ENCODE results near the gene CTPS2.
"Not testable (repeated sequence)": the region's sequence is repeated elsewhere in the genome, so short reads cannot be mapped to it uniquely, and the experiment has no call there.

The CTPS2 gene

DNA sequence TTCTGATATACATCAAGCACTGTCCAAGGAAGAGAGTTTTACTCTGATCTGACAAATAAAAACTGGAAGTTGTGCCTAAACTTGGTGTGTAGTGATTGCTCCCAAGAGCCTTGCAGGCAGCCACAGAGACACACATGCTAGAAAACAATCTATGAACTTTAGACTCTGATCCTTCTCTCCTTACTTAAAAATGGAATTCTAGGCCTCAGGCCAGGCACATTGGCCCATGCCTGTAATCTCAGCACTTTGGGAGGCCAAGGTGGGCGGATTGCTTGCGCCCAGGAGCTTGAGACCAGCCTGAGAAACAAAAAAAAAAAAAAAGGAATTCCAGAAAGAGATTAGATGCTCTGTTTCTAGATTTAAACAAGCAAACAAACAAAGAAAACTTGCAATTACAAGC is 108.1 kb downstream of the CTPS2 start:
- DNase-seq (ENCODE audit: low read depth) = no peak

DNA sequence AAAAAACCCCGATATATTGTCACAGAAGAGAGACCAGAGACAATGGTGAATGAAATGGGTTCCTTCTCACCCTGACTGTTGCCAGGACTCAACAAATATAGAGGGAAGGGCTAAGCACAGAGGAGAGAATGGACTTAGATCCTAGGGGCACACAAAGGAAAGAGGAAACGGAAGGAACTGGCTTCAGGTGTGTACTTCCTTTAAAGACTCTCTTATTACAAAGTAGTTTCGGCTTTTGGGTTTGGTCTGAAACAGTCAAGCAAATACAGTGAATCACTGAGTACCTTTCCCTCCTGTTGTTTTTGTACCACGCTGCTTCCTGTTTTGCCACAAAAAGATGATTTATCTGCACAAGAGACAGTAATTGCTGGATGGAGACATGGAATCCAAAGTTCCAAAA is 108.6 kb downstream of the CTPS2 start:
- DNase-seq (ENCODE audit: low read depth) = no peak

DNA sequence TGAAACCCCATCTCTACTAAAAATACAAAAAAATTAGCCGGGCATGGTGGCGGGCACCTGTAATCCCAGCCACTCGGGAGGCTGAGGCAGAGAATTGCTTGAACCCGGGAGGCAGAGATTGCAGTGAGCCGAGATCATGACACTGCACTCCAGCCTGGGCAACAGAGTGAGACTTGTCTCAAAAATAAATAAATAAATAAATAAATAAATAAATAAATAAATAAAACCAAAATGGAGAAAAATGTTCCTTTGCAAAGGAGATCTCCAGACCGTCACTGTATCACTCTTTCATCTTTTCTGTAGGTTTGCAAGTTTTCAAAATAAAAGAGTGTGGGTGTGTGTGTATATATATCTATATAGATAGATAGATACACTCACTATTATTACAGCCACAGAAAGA is 109.2 kb downstream of the CTPS2 start:
- not testable (repeated sequence) for DNase-seq (ENCODE audit: low read depth)

DNA sequence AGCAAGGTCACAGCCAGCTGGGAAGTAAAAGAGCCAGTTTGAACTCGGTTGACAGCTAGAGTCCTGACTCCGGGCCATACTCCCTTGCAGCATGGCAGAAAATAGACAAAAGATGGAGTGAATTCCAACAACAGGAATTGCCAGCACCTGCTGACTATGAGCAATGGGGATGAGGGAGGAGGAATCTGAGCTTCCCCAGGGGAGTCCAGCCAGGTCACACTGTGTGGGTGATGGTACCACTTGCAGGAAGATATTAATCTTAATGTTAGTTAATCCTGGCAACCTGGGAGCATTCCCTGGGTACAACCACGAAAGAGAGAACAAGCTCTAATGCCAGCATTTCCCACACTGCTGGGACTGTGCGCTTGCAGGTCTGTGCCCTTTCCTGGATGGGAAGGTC is 110.6 kb downstream of the CTPS2 start:
- no peak for DNase-seq (ENCODE audit: low read depth)

DNA sequence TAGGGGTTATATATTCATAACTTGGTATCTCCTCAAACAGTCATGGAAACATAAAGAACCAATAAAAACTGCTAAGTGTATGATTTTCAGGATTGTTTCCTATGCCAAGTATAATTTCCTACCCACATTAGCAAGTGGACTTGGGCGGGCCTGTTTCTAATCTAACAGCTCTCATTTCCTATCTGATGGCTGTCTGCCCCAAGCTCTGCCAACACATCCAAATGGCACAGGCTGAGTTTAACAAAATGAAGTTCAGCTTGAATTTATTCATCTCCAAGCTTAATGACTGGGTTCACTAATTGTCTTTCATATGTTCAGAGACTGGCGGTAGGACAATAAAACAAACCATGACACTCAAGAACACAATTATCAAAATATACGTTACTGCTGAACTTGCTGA is 118.0 kb downstream of the CTPS2 start:
- DNase-seq (ENCODE audit: low read depth) = no peak

DNA sequence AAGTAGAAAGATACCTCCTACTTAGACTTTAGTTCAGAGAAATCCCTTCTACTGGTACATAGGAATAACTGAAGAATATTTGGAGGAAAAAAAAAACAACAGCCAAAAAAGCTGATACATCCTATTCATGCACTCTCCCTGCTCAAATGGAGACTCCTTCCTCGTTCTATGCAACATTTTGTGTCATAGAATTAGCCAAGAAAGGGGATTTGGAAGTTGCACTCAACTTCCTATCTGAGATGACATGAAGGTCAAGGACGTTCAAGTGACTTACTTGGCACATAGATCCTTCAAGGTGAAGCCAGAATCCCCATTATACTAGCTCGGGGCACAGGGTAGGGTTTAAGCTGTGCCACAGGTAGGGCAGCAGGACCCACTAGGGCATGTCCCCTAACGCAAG is 118.7 kb downstream of the CTPS2 start:
- DNase-seq (ENCODE audit: low read depth) = no peak

DNA sequence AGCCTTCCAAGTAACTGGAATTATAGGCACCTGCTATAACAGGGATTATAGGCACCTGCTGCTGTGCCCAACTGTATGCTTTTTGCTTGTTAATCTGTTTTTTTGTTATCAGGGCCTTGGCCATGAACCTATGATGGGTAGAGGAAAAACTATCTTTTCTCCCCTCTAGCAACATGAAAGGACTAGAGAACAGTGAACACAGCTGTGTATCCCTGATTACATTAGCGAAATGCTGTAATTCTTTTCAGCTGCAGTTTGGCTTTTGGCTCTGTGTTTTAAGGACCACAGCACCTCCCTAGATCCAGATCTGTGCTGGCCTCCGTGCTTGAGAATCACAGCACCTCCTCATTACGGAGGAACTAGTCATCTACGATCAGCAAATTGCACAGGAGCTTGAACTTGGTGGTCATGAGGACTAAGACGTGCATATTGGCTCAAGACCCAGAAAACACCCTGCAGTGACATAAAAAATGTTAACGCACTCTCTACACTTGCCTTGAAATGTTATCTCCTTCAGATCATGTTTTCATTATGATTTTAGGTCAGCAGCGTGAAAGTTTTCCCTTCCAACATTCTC is 120.2 kb downstream of the CTPS2 start:
- DNase-seq (ENCODE audit: low read depth) = no peak

DNA sequence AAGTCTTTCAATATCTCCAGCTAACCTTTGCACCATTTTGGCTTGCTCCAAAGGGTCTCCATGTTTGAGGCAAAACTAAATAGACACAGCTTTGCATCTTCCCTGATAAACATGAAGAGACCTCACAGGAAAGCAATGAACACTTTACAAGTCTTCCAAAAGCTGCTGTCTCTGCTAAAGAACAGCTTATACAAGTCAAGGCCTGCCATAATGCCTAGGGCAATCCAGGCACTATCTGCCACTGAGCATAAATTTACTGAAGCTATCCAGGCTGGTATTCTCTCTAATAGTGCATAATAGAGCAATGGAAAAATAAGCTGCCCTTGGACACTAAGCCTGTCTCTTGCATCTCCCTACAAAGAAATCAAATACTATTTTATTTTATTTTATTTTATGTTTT is 122.6 kb downstream of the CTPS2 start:
- no peak for DNase-seq (ENCODE audit: low read depth)

DNA sequence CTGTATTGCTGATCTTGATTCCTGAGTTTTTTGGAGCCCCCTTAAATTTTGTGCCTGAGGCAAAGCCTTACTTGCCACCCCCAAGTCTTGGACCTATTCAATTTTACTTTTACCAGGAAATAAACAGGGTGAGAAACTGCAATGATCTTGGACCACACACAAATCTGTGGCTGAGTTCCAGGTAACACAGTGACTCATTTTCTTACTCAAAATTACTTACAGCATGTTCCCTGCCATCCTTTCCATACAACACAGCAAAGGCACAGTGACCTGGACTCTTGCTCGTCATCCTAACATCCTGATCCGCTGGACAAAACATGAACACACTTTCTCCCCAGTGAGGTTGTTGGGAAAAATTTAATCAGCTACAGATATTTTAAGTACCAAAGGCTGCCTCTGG is 123.3 kb downstream of the CTPS2 start:
- DNase-seq (ENCODE audit: low read depth) = no peak

DNA sequence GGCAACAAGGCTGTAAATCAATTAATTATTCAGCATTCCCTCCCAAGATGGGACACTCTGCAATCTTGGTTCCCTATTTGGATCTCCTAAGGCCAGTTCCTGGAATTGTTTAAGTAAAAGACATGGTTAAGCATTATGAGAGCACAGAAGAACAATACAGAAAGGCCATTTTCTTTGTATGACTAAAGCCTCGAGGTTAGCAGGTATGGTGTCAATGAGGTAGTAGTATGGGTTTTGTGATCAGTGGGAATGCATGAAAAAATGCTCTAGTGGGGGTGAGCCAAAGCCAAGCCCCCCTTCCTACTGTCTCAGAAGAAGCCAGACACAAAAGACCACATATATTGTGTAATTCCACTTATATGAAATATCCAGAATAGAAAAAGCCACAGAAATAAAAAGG is 124.2 kb downstream of the CTPS2 start:
- no peak for DNase-seq (ENCODE audit: low read depth)

DNA sequence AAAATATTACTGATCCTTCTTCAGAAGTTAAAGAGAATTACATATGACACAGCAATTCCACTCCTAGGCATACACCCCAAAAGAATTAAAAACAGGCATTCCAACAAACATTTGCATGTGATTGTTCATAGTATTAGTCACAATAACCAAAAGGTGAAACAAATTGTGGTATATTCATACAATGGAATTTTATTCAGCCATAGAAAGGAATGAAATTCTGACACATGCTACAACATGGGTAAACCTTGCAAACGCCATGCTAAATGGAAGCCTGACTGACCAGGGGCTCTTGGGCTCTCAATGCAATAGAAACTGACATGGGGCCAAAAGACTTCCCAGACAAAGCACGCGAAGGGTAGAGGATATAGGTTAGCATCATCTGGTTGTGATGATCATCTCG is 124.6 kb downstream of the CTPS2 start:
- no peak for DNase-seq (ENCODE audit: low read depth)

DNA sequence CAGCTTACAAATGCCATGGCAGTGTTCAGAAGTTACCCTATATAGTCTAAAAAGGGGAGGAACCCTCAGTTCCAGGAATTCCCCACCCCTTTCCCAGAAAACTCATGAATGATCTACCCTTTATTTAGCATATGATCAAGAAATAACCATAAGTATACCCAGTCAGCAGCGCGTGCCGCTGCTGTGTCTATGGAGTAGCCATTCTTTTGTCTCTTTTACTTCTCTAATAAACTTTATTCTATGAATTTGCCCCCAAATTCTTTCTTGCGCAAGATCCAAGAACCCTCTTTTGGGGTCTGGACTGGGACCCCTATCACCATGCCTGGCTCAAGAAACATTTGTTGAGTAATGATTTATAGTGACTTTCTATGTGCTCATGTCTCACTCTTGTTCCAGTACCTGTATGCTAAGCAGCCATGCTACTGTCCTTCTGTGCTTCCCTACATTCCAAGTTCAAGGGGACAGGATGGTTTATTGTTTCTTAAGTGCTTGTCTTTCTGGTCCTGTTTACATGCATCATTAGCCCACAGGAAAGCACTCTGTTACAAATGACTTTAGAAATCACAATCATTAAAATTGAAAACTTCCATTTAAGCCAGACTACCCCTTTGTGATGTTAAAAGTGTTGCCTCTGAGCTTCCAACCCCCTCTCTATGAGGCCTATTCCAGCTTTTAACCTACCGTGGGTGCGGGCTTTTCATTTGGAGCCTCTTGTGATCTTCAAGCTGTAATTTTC is 125.9 kb downstream of the CTPS2 start:
- DNase-seq (ENCODE audit: low read depth) = no peak

DNA sequence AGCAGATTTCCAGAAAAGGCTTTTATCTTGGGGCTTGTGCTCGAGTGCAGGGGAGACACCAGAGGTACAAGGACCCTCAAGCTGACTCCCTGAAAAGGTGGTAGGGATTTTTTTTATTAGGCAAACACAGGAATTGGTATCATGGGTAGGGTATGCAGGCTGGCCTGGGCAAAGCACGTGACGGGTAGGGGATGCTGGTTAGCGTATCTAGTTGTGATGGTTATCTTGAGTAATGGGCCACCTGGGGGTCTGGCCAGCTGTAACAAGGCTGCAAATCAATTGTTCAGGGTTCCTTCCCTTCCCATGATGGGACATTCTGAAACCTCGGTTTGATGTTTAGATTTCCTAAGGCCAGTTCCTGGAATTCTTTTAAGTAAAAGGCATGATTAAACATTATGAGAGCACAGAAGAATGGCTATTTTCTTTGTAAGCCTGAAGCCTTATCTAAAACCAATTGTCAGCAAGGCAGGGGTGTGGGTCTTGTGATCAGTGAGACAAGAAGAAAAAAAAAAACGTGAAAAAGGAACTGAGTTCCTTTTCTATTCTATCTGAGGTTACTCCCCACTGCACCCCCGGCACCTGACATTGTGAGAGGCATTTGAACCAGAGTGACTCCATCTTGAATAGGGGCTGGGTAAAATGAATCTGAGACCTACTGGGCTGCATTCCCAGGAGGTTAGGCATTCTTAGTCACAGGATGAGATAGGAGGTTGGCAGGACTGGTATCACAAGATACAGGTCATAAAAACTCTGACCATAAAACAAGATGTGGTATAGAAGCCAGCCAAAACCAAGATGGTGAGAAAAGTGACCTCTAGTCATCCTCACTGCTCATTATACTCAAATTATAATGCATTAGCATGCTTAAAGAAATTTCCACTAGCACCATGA is 126.7 kb downstream of the CTPS2 start:
- no peak for DNase-seq (ENCODE audit: low read depth)

DNA sequence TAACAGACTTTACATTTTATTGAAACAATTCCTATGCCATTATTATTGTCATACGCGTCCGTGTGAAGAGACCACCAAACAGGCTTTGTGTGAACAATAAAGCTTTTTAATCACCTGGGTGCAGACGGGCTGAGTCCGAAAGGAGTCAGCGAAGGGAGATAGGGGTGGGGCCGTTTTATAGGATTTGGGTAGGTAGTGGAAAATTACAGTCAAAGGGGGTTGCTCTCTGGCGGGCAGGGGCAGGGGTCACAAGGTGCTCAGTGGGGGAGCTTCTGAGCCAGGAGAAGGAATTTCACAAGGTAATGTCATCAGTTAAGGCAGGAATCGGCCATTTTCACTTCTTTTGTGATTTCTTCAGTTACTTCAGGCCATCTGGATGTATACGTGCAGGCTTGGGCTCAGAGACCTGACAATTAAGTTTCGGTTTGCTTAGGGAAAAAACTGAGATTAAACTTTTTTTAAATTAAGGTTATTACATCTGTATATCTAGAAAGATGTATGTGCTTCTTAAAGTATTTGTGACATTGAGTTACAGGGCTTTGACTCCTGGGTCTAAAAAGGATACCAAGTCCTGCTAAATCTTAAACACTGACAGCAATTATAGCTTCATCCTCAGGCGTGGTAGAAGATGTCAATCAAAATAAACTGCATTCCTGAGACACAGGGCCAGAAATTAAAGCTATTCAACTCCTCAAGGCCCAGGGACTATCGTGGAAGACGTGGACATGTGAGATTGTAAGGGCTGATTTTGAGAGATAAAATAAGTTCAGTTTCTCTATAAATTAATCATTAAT is 132.3 kb downstream of the CTPS2 start:
- not testable (repeated sequence) for DNase-seq (ENCODE audit: low read depth)

DNA sequence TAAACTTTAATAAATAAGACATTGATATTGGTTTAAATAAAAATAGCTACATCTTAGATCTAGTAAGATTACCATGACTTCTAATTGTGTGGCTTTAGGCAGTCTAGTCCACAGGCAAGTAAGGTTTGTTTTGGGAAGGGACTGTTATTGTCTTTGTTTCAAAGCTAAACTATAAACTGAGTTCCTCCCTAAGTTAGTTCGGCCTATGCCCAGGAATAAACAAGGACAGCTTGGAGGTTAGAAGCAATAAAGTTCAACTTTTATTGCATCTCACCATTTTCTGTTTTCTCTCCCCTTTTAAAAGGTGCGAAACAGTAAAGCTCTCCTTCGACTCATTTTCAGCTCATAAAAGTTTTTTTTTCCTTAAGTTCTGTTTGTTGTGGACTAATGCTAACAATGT is 133.0 kb downstream of the CTPS2 start:
- DNase-seq (ENCODE audit: low read depth) = no peak

DNA sequence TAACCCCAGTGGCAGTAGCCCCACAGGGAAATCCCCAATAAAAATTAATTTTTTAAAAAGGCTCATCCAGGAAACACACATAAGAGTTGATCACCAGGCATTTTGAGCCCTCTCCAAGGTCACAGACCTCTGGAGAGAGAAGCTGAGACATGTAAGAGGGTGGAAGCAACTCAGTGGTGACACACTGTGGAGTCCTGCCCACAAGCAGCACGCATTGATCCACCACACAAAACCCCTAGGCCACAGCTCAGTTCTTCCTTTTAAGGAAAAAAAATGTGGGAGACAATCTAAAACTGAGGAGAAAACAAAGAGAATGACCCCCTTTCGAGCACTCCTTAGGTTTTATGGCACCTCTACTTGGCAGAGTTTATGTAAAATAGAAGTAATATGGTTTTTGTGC is 134.3 kb downstream of the CTPS2 start:
- no peak for DNase-seq (ENCODE audit: low read depth)

DNA sequence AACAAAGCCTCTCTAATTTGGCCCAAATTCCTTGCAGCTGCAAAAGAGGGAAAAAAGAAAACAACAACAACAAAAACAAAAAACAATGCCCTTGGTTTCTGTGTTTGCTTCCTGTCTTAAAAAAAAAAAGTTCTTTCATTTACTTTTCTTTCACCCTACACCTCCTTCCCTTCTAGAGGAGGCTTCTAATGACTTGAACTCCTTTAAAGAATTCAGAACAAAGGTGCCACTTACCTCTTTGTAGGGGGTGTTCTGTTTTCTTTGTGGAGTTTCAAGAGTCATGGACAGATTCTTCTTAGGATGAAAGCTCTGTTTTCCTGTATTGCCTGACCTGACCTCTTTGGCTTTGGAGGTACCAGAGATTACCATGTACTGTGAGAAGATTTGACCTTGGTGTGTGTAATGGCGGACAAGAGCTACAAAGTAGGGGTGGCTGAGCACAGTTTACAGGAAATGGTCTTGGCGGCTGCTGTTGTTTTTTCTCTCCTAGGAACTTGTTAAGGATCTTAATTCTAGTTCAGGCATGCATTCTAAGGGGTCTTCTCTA is 134.9 kb downstream of the CTPS2 start:
- no peak for DNase-seq (ENCODE audit: low read depth)

DNA sequence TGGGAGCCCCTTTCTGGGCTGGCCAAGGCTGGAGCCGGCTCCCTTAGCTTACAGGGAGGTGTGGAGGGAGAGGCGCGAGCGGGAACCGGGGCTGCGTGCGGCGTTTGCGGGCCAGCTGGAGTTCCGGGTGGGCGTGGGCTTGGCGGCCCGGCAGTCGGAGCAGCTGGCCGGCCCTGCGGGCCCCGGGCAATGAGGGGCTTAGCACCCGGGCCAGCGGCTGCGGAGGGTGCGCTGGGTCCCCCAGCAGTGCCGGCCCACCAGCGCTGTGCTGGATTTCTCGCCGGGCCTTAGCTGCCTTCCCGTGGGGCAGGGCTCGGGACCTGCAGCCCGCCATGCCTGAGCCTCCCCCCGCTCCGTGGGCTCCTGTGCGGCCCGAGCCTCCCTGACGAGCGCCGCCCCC is 137.1 kb downstream of the CTPS2 start:
- not testable (repeated sequence) for DNase-seq (ENCODE audit: low read depth)

DNA sequence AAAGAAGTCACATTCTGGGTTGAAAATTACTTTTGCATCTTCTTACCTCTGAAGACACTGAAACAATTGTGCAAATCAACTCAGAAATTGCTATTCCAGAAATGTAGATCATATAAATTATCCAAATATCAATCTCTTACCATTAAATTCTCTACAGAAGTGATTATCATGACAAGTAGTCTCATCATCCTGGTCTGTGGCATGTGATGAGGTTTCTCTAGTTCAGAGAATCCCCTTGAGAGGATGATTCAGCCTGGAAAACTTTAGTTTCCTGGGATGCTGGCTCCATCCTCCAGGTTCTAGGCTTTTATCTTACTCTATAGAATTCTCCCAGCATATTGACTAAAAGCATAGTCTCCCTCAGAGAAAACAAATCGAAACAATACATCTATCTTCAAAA is 138.7 kb downstream of the CTPS2 start:
- DNase-seq (ENCODE audit: low read depth) = no peak

DNA sequence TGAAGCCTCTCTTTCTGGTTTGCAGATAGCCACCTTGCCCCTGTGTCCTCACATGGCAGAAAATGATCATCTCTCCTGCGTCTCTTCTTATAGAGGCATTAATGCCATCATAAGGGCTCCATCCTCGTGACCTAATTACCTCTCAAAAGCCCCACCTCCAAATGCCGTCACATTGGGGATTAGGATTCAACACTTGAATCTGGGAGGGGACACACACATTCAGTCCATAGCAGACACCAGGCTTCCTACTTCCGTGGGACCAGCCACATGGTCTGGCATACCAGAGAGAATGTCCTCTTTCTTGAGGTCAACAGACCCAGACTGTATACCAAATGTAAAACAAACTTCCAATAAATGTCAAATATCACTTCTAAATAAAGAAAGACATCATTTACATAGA is 144.8 kb downstream of the CTPS2 start:
- DNase-seq (ENCODE audit: low read depth) = no peak

DNA sequence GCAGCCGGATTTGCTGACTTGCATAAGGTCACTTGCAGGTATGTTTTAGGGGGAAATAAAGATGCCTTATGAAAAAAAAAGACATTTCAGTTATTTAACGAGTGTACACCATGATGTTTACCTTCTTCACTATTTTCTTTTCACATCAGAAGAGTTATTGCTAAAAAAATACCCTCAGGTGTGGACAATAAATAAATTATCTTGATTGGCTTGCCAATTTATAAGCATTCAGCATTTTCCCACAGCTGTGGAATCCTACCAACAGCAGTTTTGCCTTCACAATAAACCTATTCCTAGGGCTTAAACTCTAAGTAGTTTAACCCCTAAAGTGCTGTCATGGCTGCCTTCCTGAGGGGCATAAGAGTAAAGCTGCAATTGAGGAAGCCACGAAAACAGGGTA is 145.9 kb downstream of the CTPS2 start:
- DNase-seq (ENCODE audit: low read depth) = no peak

DNA sequence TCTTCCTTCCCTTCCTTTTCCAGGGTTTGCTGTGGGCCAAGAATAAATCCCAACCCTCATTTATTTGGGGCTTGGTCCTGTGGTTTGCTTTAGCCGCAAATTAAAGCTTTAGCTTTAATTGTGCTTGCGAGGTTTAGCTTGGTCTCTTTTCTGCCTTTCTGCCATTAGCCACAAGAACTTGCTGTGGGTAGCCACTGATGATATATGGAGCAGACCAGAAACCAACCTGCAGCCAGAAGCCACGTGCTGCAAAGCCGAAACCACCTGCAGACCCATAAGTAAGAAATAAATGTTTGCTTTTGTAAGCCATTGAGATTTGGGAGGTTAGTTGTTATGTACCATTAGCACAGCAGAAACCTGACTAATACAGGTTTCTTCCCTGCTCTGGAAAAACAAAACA is 152.3 kb downstream of the CTPS2 start:
- DNase-seq (ENCODE audit: low read depth) = no peak

Measured in activated T-helper 1 cell treated with Interleukin-2 at 50 U/mL for 16 hours (primary cell).